ENCODE data around the gene SERTAD4. TPM values are rescaled to one million over a fixed set of nuclear protein-coding genes. Genes with fewer than 3 reads are reported as not detected.
A peak's percentile ranks its signal among the peaks of the same experiment; 100 is the strongest.

Gene SERTAD4
- total and polyA plus RNA-seq, 8 donors, result 0.29 to 5.4 (median 2.5) TPM

DNA sequence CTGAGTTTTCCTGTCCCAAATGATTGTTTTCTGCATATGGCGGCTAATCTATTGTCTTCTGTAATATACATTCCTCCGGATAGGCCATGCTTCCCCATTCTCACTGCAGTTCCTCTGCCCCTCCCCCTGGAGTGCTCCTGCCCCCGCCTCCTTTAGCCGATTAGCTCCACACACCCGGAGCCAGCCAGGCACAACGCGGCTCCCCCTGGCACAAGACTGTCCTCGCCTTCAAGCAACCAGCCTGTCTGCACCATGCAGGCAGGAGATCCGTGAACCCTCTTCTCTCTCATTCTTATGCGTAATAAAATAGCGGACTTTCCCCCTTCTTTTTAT is 18.0 kb downstream of the SERTAD4 start:
- intact Hi-C loops (cut with DNase I; ENCODE audit: low total_unique reads), result no loop called here
- 9 to 21% (median 17%) methylated on average over 11 of the region's 11 CpGs for WGBS, 5 donors
- TF ChIP-seq POLR2AphosphoS5 (IDR thresholded peaks at IDR 0.05) (no peak), POLR2A (IDR thresholded peaks at IDR 0.05) (no peak), EP300 (IDR thresholded peaks at IDR 0.05) (no peak)
- TF ChIP-seq, protein P1, sequence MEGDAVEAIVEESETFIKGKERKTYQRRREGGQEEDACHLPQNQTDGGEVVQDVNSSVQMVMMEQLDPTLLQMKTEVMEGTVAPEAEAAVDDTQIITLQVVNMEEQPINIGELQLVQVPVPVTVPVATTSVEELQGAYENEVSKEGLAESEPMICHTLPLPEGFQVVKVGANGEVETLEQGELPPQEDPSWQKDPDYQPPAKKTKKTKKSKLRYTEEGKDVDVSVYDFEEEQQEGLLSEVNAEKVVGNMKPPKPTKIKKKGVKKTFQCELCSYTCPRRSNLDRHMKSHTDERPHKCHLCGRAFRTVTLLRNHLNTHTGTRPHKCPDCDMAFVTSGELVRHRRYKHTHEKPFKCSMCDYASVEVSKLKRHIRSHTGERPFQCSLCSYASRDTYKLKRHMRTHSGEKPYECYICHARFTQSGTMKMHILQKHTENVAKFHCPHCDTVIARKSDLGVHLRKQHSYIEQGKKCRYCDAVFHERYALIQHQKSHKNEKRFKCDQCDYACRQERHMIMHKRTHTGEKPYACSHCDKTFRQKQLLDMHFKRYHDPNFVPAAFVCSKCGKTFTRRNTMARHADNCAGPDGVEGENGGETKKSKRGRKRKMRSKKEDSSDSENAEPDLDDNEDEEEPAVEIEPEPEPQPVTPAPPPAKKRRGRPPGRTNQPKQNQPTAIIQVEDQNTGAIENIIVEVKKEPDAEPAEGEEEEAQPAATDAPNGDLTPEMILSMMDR (IDR thresholded peaks at IDR 0.05), result no peak
- H3K27ac ChIP-seq, result peak overlapping the region in 4 of 5 donors; percentile 66 to 87 (median 80)
- H3K4me1 ChIP-seq, result peaks cover 23 to 36% (median 28%) of the 10 kb centered on the region in 4 donors
- H3K9me3 ChIP-seq, result no peaks in the 10 kb centered on the region
- H3K4me3 ChIP-seq, result peak overlapping the region; percentile 53 to 64 (median 59)
- no peaks in the 10 kb centered on the region for H3K36me3 ChIP-seq
- peaks cover 0 to 25% (median 10%) of the 10 kb centered on the region in 3 donors for H3K27me3 ChIP-seq
- peak; percentile 55 to 65 for DNase-seq

DNA sequence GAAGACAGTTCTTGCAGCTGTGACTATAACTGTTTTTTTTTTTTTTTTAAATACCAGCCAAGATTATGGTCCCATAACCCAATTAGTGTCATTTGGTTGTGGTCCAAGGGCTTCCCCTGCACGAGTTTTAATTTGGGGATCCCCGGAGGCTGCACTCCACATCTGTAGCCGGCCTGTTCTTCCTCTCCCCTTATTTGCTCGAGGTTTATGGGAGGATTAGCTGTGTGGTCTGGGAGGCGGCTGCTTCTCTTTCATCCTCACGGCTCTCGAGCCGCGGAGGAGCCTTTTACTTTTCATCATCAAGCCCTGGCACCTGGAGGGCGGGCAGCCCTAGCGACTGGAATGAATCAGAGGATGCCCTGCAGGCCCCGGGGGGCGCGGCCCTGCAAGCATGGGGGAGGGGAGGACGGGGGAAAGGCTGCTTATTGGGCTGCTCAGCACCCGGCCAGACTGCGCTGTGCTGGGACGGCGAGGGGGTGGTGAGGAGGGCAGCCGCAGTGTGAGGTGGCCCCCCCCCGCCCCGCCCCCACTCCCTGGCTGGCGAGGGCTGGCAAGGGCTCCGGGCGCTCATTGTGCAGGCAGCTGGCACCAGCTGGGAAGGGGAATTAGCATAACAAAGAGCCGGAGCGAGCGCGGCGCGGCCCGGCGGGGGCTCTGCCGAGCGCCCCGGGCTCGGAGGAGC is 18.5 kb downstream of the SERTAD4 start:
- H3K9me3 ChIP-seq, result no peaks in the 10 kb centered on the region
- H3K36me3 ChIP-seq, result no peaks in the 10 kb centered on the region
- 0 to 1% (median 1%) methylated on average over 20 to 37 of the region's 37 CpGs for whole genome bisulfite sequencing, 5 donors
- peak; percentile 63 to 84 for DNase-seq
- H3K4me3 ChIP-seq, result peak overlapping the region; percentile 53 to 64 (median 59)
- H3K27ac ChIP-seq, result peak overlapping the region; percentile 66 to 87 (median 81)
- intact Hi-C loops (cut with DNase I; ENCODE audit: low total_unique reads), result no loop called here
- peaks cover 23 to 36% (median 28%) of the 10 kb centered on the region in 4 donors for H3K4me1 ChIP-seq
- H3K27me3 ChIP-seq, result peaks cover 0 to 25% (median 10%) of the 10 kb centered on the region in 3 donors
- TF ChIP-seq EP300 (IDR thresholded peaks at IDR 0.05), result no peak
- no peak for TF ChIP-seq POLR2A (IDR thresholded peaks at IDR 0.05)
- TF ChIP-seq, protein P1 (IDR thresholded peaks at IDR 0.05), result no peak
- no peak for TF ChIP-seq POLR2AphosphoS5 (IDR thresholded peaks at IDR 0.05)

DNA sequence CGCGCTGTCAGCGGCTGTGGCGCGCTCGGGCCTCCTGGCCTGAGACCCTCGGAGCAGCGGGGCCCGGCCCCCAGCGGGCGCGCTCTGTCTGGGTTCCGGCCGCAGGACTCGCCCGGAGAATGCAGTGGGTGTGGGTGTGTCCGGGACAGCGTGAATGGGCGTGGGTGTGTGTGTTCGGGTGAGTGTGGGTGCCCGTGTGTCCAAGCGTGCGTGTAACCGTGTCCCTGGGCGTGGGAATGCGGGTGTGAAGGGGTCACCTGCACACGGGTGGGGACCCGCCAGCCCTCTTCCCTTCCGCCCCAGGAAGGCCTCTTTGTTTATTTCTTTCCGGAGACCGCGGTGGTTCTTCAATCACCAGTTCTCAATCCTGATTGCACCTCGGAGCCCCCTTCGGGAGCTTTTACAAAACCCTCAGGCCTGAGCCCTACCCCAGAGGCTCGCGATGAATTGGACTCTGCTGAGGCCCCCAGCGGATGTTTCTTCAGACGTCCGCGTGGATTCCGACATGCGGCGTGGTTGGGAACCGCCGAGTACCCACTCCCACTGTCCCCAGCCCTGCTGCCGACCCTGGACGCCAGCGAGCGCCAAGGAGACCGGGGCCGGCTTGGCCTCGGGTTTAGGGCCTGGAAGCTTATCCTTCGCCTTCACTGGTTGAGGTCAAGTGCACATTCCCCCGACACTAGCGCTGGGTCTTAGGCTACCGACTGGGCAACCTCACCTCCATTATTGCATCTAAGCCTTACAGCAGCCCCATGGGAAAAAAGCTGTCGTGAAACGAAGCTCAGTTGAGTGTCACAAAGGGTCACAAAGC is 19.3 kb downstream of the SERTAD4 start:
- peak overlapping the region; percentile 53 to 64 (median 59) for H3K4me3 ChIP-seq
- no peaks in the 10 kb centered on the region for H3K9me3 ChIP-seq
- WGBS, 5 donors, result 10 to 16% (median 12%) methylated on average over 24 to 58 of the region's 58 CpGs
- DNase-seq, result peak in 1 of 2 donors; percentile 43
- peak overlapping the region; percentile 66 to 87 (median 81) for H3K27ac ChIP-seq
- intact Hi-C loops (cut with DNase I; ENCODE audit: low total_unique reads), result no loop called here
- peaks cover 0 to 25% (median 10%) of the 10 kb centered on the region in 3 donors for H3K27me3 ChIP-seq
- no peaks in the 10 kb centered on the region for H3K36me3 ChIP-seq
- H3K4me1 ChIP-seq, result peaks cover 23 to 30% (median 28%) of the 10 kb centered on the region in 4 donors
- TF ChIP-seq EP300 (IDR thresholded peaks at IDR 0.05) (no peak), POLR2A (IDR thresholded peaks at IDR 0.05) (no peak), POLR2AphosphoS5 (IDR thresholded peaks at IDR 0.05) (no peak)
- TF ChIP-seq, protein P1 (IDR thresholded peaks at IDR 0.05), result no peak

DNA sequence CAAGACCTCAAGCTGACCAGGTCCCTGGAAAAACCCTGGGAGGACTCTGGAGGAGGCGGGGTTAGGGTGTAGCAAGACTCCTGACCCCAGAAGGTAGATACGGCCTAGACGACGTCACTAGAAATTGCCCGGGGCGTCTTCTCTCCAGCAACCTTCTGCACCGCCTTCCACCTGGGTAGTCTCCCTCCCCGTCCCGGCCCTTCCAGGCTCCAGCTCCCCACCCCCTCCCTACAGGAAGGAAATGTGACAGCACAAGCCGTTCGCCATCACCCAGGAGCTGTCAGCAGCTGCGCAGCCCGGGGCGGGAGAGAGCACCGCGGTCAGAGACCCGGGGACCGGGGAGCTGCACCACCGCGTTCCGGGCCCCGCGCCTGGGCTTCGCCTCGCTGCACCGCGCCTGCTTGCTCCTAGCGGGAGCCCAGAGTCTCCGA is 20.0 kb downstream of the SERTAD4 start:
- TF ChIP-seq EP300 (IDR thresholded peaks at IDR 0.05) (no peak), POLR2A (IDR thresholded peaks at IDR 0.05) (no peak), POLR2AphosphoS5 (IDR thresholded peaks at IDR 0.05) (peak in 1 of 3 donors; percentile 8)
- TF ChIP-seq, protein P1 (IDR thresholded peaks at IDR 0.05), result no peak
- H3K27ac ChIP-seq, result peak overlapping the region; percentile 66 to 87 (median 81)
- no peaks in the 10 kb centered on the region for H3K9me3 ChIP-seq
- peak overlapping the region; percentile 53 to 64 (median 59) for H3K4me3 ChIP-seq
- DNase-seq, result peak; percentile 71 to 74
- WGBS, 5 donors, result 6 to 46% (median 16%) methylated on average over 11 to 29 of the region's 29 CpGs
- H3K36me3 ChIP-seq, result no peaks in the 10 kb centered on the region
- peaks cover 23 to 30% (median 28%) of the 10 kb centered on the region in 4 donors for H3K4me1 ChIP-seq
- intact Hi-C loops (cut with DNase I; ENCODE audit: low total_unique reads), result no loop called here
- H3K27me3 ChIP-seq, result peaks cover 0 to 25% (median 10%) of the 10 kb centered on the region in 3 donors
